NT2/D1 (cell line): ENCODE data around the gene NGRN.

ENCODE experiments used
- SUZ12 ChIP-seq: IDR thresholded peaks from 2 replicates; pipeline ENCODE4 v1.6.1; 2011; ENCODE audit not compliant: insufficient read length, insufficient read depth; ENCODE audit errors: extremely low read depth
- ZNF274 ChIP-seq: IDR thresholded peaks from 2 replicates; pipeline ENCODE4 v1.6.1; 2011; ENCODE audit warnings: mild to moderate bottlenecking, low read depth, low read length

DNA sequence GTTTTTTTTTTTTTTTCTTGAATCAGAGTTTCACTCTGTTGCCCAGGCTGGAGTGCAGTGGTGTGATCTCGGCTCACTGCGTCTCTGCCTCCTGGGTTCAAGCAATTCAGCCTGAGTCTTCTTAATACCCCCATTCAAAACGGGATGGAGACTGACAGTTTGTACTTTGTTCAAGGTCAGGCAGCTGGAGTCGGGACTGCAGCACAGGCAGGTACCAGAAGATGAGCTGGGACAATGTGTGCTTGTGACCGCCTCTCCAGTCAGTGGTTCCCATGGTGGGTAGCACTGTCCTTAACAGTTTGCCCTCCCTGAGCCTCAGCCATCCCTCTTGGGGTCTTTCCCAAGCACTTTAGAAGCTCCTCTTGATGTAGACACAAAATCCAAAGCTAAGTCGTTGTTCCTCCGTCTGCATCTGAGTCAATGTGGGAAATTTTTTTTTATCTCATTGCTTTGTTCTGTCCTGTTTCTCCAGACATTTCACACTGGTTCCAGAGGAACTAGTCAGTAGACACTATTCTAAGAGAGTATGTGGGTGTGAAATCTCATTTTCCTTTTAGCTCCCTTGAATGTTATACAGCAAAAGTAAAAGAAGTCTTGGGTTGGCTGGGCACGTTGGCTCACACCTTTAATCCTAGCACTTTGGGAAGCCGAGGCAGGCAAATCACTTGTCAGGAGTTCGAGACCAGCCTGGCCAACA lies 21.4 kb upstream of the NGRN start:
- TF ChIP-seq ZNF274, result no peak
- TF ChIP-seq SUZ12, result no peak
